ENCODE results near the gene SLC9A3.
"Not testable (repeated sequence)": the region's sequence is repeated elsewhere in the genome, so short reads cannot be mapped to it uniquely, and the experiment has no call there.

SLC9A3 gene

GRCh38 chr5:568061-568781 lies 44.0 kb upstream of the SLC9A3 start:
- Histone ChIP-seq H3K36me3 (ENCODE audit: control insufficient read depth in 2 of 2, insufficient read depth in 2 of 2, low read length in 2 of 2) (no peaks in the 10 kb centered on the region), H3K4me1 (ENCODE audit: control insufficient read depth, insufficient read depth, low read length) (peaks cover 2% of the 10 kb centered on the region), H3K9me3 (ENCODE audit: control insufficient read depth in 2 of 2, low read length in 2 of 2) (peaks cover 0 to 4% of the 10 kb centered on the region in 2 donors), H3K27me3 (ENCODE audit: control insufficient read depth in 1 of 2, insufficient read depth in 2 of 2, low read length in 2 of 2) (peaks cover 18 to 22% of the 10 kb centered on the region in 2 donors), H3K4me3 (ENCODE audit: low read length in 2 of 2) (no peak overlapping the region), H3K9ac (ENCODE audit: low read length in 2 of 2) (no peak overlapping the region), H3K27ac (ENCODE audit: low read length) (no peak overlapping the region)

- Histone ChIP-seq H3K27ac (ENCODE audit: low read length) (no peak overlapping the region), H3K4me3 (ENCODE audit: low read length in 2 of 2) (no peak overlapping the region), H3K9me3 (ENCODE audit: control insufficient read depth in 2 of 2, low read length in 2 of 2) (peaks cover 0 to 4% of the 10 kb centered on the region in 2 donors), H3K9ac (ENCODE audit: low read length in 2 of 2) (no peak overlapping the region), H3K36me3 (ENCODE audit: control insufficient read depth in 2 of 2, insufficient read depth in 2 of 2, low read length in 2 of 2) (no peaks in the 10 kb centered on the region), H3K27me3 (ENCODE audit: control insufficient read depth in 1 of 2, insufficient read depth in 2 of 2, low read length in 2 of 2) (peaks cover 18 to 22% of the 10 kb centered on the region in 2 donors), H3K4me1 (ENCODE audit: control insufficient read depth, insufficient read depth, low read length) (peaks cover 2% of the 10 kb centered on the region)
Measured at GRCh38 chr5:567664-568060, 43.4 kb upstream of the SLC9A3 start.

GRCh38 chr5:566636-567309 lies 42.5 kb upstream of the SLC9A3 start:
- H3K9me3 ChIP-seq (ENCODE audit: control insufficient read depth in 2 of 2, low read length in 2 of 2): peaks cover 0 to 4% of the 10 kb centered on the region in 2 donors
- no peak overlapping the region for H3K27ac ChIP-seq (ENCODE audit: low read length)
- peaks cover 18 to 19% of the 10 kb centered on the region in 2 donors for H3K27me3 ChIP-seq (ENCODE audit: control insufficient read depth in 1 of 2, insufficient read depth in 2 of 2, low read length in 2 of 2)
- no peak overlapping the region for H3K4me3 ChIP-seq (ENCODE audit: low read length in 2 of 2)
- no peaks in the 10 kb centered on the region for H3K4me1 ChIP-seq (ENCODE audit: control insufficient read depth, insufficient read depth, low read length)
- H3K9ac ChIP-seq (ENCODE audit: low read length in 2 of 2): no peak overlapping the region
- no peaks in the 10 kb centered on the region for H3K36me3 ChIP-seq (ENCODE audit: control insufficient read depth in 2 of 2, insufficient read depth in 2 of 2, low read length in 2 of 2)

- Histone ChIP-seq H3K9ac (ENCODE audit: low read length in 2 of 2) (no peak overlapping the region), H3K9me3 (ENCODE audit: control insufficient read depth in 2 of 2, low read length in 2 of 2) (peaks cover 0 to 4% of the 10 kb centered on the region in 2 donors), H3K4me1 (ENCODE audit: control insufficient read depth, insufficient read depth, low read length) (no peaks in the 10 kb centered on the region), H3K27me3 (ENCODE audit: control insufficient read depth in 1 of 2, insufficient read depth in 2 of 2, low read length in 2 of 2) (peaks cover 20 to 22% of the 10 kb centered on the region in 2 donors), H3K4me3 (ENCODE audit: low read length in 2 of 2) (no peak overlapping the region), H3K36me3 (ENCODE audit: control insufficient read depth in 2 of 2, insufficient read depth in 2 of 2, low read length in 2 of 2) (no peaks in the 10 kb centered on the region), H3K27ac (ENCODE audit: low read length) (no peak overlapping the region)
Measured at GRCh38 chr5:565782-566440, 41.7 kb upstream of the SLC9A3 start.

- H3K27me3 ChIP-seq (ENCODE audit: control insufficient read depth in 1 of 2, insufficient read depth in 2 of 2, low read length in 2 of 2): peaks cover 9 to 14% of the 10 kb centered on the region in 2 donors
Measured at GRCh38 chr5:561408-561807, 37.2 kb upstream of the SLC9A3 start.

GRCh38 chr5:560792-561166 lies 36.5 kb upstream of the SLC9A3 start:
- Histone ChIP-seq H3K36me3 (ENCODE audit: control insufficient read depth in 2 of 2, insufficient read depth in 2 of 2, low read length in 2 of 2) (no peaks in the 10 kb centered on the region), H3K9ac (ENCODE audit: low read length in 2 of 2) (no peak overlapping the region), H3K4me3 (ENCODE audit: low read length in 2 of 2) (no peak overlapping the region), H3K4me1 (ENCODE audit: control insufficient read depth, insufficient read depth, low read length) (no peaks in the 10 kb centered on the region), H3K9me3 (ENCODE audit: control insufficient read depth in 2 of 2, low read length in 2 of 2) (no peaks in the 10 kb centered on the region), H3K27ac (ENCODE audit: low read length) (no peak overlapping the region), H3K27me3 (ENCODE audit: control insufficient read depth in 1 of 2, insufficient read depth in 2 of 2, low read length in 2 of 2) (peaks cover 5 to 11% of the 10 kb centered on the region in 2 donors)

More at GRCh38 chr5:561408-561807, 37.2 kb upstream of the SLC9A3 start:
- Histone ChIP-seq H3K36me3 (ENCODE audit: control insufficient read depth in 2 of 2, insufficient read depth in 2 of 2, low read length in 2 of 2) (no peaks in the 10 kb centered on the region), H3K4me3 (ENCODE audit: low read length in 2 of 2) (no peak overlapping the region), H3K9me3 (ENCODE audit: control insufficient read depth in 2 of 2, low read length in 2 of 2) (no peaks in the 10 kb centered on the region), H3K27ac (ENCODE audit: low read length) (no peak overlapping the region), H3K9ac (ENCODE audit: low read length in 2 of 2) (no peak overlapping the region), H3K4me1 (ENCODE audit: control insufficient read depth, insufficient read depth, low read length) (no peaks in the 10 kb centered on the region)

- H3K9ac ChIP-seq (ENCODE audit: low read length in 2 of 2): no peak overlapping the region
- H3K27me3 ChIP-seq (ENCODE audit: control insufficient read depth in 1 of 2, insufficient read depth in 2 of 2, low read length in 2 of 2): peaks cover 3 to 11% of the 10 kb centered on the region in 2 donors
- no peaks in the 10 kb centered on the region for H3K4me1 ChIP-seq (ENCODE audit: control insufficient read depth, insufficient read depth, low read length)
- H3K36me3 ChIP-seq (ENCODE audit: control insufficient read depth in 2 of 2, insufficient read depth in 2 of 2, low read length in 2 of 2): no peaks in the 10 kb centered on the region
- H3K4me3 ChIP-seq (ENCODE audit: low read length in 2 of 2): no peak overlapping the region
- H3K27ac ChIP-seq (ENCODE audit: low read length): no peak overlapping the region
- no peaks in the 10 kb centered on the region for H3K9me3 ChIP-seq (ENCODE audit: control insufficient read depth in 2 of 2, low read length in 2 of 2)
Measured at GRCh38 chr5:558871-559503, 34.7 kb upstream of the SLC9A3 start.

GRCh38 chr5:558326-558725 lies 34.1 kb upstream of the SLC9A3 start:
- no peak overlapping the region for H3K27ac ChIP-seq (ENCODE audit: low read length)
- H3K27me3 ChIP-seq (ENCODE audit: control insufficient read depth in 1 of 2, insufficient read depth in 2 of 2, low read length in 2 of 2): peaks cover 3 to 11% of the 10 kb centered on the region in 2 donors
- no peak overlapping the region for H3K9ac ChIP-seq (ENCODE audit: low read length in 2 of 2)
- H3K4me3 ChIP-seq (ENCODE audit: low read length in 2 of 2): no peak overlapping the region
- H3K4me1 ChIP-seq (ENCODE audit: control insufficient read depth, insufficient read depth, low read length): no peaks in the 10 kb centered on the region
- H3K9me3 ChIP-seq (ENCODE audit: control insufficient read depth in 2 of 2, low read length in 2 of 2): no peaks in the 10 kb centered on the region
- no peaks in the 10 kb centered on the region for H3K36me3 ChIP-seq (ENCODE audit: control insufficient read depth in 2 of 2, insufficient read depth in 2 of 2, low read length in 2 of 2)

GRCh38 chr5:557917-558316 lies 33.7 kb upstream of the SLC9A3 start:
- not testable (repeated sequence) for H3K9me3 ChIP-seq (ENCODE audit: control insufficient read depth in 2 of 2, low read length in 2 of 2); H3K27ac ChIP-seq (ENCODE audit: low read length); H3K36me3 ChIP-seq (ENCODE audit: control insufficient read depth in 2 of 2, insufficient read depth in 2 of 2, low read length in 2 of 2); H3K4me1 ChIP-seq (ENCODE audit: control insufficient read depth, insufficient read depth, low read length); H3K4me3 ChIP-seq (ENCODE audit: low read length in 2 of 2); H3K9ac ChIP-seq (ENCODE audit: low read length in 2 of 2)
- peaks cover 3 to 11% of the 10 kb centered on the region in 2 donors for H3K27me3 ChIP-seq (ENCODE audit: control insufficient read depth in 1 of 2, insufficient read depth in 2 of 2, low read length in 2 of 2)

GRCh38 chr5:556909-557441 lies 32.7 kb upstream of the SLC9A3 start:
- H3K9me3 ChIP-seq (ENCODE audit: control insufficient read depth in 2 of 2, low read length in 2 of 2): no peaks in the 10 kb centered on the region
- no peaks in the 10 kb centered on the region for H3K4me1 ChIP-seq (ENCODE audit: control insufficient read depth, insufficient read depth, low read length)
- H3K27me3 ChIP-seq (ENCODE audit: control insufficient read depth in 1 of 2, insufficient read depth in 2 of 2, low read length in 2 of 2): peaks cover 3 to 11% of the 10 kb centered on the region in 2 donors
- no peak overlapping the region for H3K9ac ChIP-seq (ENCODE audit: low read length in 2 of 2)
- no peaks in the 10 kb centered on the region for H3K36me3 ChIP-seq (ENCODE audit: control insufficient read depth in 2 of 2, insufficient read depth in 2 of 2, low read length in 2 of 2)
- no peak overlapping the region for H3K4me3 ChIP-seq (ENCODE audit: low read length in 2 of 2)
- H3K27ac ChIP-seq (ENCODE audit: low read length): no peak overlapping the region
